ENCODE data around the gene CCR7. TPM values are rescaled to one million over a fixed set of nuclear protein-coding genes. Genes with fewer than 3 reads are reported as not detected.

Gene CCR7
- total RNA-seq, 1 experiment from 2014 or later, result 0.57 TPM

GRCh38 chr17:40605306-40605705 is 40.0 kb upstream of the CCR7 start:
- ATAC-seq (no peak), DNase-seq (ENCODE audit: low spot score) (no peak)
- Mint-ChIP-seq H3K4me3 (no peak overlapping the region), H3K9me3 (no peaks in the 10 kb centered on the region), H3K36me3 (no peaks in the 10 kb centered on the region), H3K27me3 (ENCODE audit: low read depth) (no peaks in the 10 kb centered on the region), H3K27ac (no peak overlapping the region), H3K4me1 (peaks cover 22% of the 10 kb centered on the region)
- CTCF ChIA-PET, result interaction anchor here (1.1 to 2.3 kb wide), 3 partner anchors 10 to 45 kb away, joined by 3 to 9 read pairs (median 5); no protein-coding TSS in a partner anchor
- no peak for TF ChIP-seq ZNF671 (CRISPR knock-in tag; IDR thresholded peaks at IDR 0.05)
- TF ChIP-seq SP1 (CRISPR knock-in tag; conservative IDR thresholded peaks at IDR 0.05), result no peak
- TF ChIP-seq GTF2I (CRISPR knock-in tag; conservative IDR thresholded peaks at IDR 0.05), result no peak
- no peak for TF ChIP-seq ZNF423 (CRISPR knock-in tag; IDR thresholded peaks at IDR 0.05)
- TF ChIP-seq, protein P1, sequence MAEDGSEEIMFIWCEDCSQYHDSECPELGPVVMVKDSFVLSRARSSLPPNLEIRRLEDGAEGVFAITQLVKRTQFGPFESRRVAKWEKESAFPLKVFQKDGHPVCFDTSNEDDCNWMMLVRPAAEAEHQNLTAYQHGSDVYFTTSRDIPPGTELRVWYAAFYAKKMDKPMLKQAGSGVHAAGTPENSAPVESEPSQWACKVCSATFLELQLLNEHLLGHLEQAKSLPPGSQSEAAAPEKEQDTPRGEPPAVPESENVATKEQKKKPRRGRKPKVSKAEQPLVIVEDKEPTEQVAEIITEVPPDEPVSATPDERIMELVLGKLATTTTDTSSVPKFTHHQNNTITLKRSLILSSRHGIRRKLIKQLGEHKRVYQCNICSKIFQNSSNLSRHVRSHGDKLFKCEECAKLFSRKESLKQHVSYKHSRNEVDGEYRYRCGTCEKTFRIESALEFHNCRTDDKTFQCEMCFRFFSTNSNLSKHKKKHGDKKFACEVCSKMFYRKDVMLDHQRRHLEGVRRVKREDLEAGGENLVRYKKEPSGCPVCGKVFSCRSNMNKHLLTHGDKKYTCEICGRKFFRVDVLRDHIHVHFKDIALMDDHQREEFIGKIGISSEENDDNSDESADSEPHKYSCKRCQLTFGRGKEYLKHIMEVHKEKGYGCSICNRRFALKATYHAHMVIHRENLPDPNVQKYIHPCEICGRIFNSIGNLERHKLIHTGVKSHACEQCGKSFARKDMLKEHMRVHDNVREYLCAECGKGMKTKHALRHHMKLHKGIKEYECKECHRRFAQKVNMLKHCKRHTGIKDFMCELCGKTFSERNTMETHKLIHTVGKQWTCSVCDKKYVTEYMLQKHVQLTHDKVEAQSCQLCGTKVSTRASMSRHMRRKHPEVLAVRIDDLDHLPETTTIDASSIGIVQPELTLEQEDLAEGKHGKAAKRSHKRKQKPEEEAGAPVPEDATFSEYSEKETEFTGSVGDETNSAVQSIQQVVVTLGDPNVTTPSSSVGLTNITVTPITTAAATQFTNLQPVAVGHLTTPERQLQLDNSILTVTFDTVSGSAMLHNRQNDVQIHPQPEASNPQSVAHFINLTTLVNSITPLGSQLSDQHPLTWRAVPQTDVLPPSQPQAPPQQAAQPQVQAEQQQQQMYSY (CRISPR knock-in tag; IDR thresholded peaks at IDR 0.05), result no peak
- no peak for TF ChIP-seq ZNF396 (CRISPR knock-in tag; IDR thresholded peaks at IDR 0.05; ENCODE audit: borderline replicate concordance)
- TF ChIP-seq NFATC4 (CRISPR knock-in tag; IDR thresholded peaks at IDR 0.05), result no peak
- no peak for TF ChIP-seq RELA (CRISPR knock-in tag; IDR thresholded peaks at IDR 0.05; ENCODE audit: borderline replicate concordance)
- POLR2A ChIA-PET, result no interaction called here

- ATAC-seq (no peak), DNase-seq (ENCODE audit: low spot score) (no peak)
- H3K27ac Mint-ChIP-seq, result no peak overlapping the region
- no peaks in the 10 kb centered on the region for H3K9me3 Mint-ChIP-seq
- ChIA-PET CTCF (interaction anchor here (1.1 to 2.3 kb wide), 4 partner anchors 11 to 45 kb away, joined by 3 to 9 read pairs (median 4); no protein-coding TSS in a partner anchor), POLR2A (no interaction called here)
- H3K27me3 Mint-ChIP-seq (ENCODE audit: low read depth), result no peaks in the 10 kb centered on the region
- H3K4me1 Mint-ChIP-seq, result peaks cover 22% of the 10 kb centered on the region
- no peak overlapping the region for H3K4me3 Mint-ChIP-seq
- H3K36me3 Mint-ChIP-seq, result no peaks in the 10 kb centered on the region
- TF ChIP-seq, protein P2, sequence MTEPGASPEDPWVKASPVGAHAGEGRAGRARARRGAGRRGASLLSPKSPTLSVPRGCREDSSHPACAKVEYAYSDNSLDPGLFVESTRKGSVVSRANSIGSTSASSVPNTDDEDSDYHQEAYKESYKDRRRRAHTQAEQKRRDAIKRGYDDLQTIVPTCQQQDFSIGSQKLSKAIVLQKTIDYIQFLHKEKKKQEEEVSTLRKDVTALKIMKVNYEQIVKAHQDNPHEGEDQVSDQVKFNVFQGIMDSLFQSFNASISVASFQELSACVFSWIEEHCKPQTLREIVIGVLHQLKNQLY (CRISPR knock-in tag; IDR thresholded peaks at IDR 0.05), result no peak
- TF ChIP-seq CREM (CRISPR knock-in tag; IDR thresholded peaks at IDR 0.05) (no peak), E2F4 (CRISPR knock-in tag; IDR thresholded peaks at IDR 0.05; ENCODE audit: borderline replicate concordance, low read depth) (no peak), ZNF317 (CRISPR knock-in tag; IDR thresholded peaks at IDR 0.05; ENCODE audit: borderline replicate concordance, low read depth) (no peak)
Observed at GRCh38 chr17:40604327-40605080, 39.2 kb upstream of the CCR7 start.

GRCh38 chr17:40602445-40603443 is 37.5 kb upstream of the CCR7 start:
- H3K4me3 Mint-ChIP-seq, result no peak overlapping the region
- H3K4me1 Mint-ChIP-seq, result peaks cover 17% of the 10 kb centered on the region
- ChIA-PET CTCF (no interaction called here), POLR2A (no interaction called here)
- DNase-seq (ENCODE audit: low spot score), result no peak
- no peaks in the 10 kb centered on the region for H3K36me3 Mint-ChIP-seq
- no peaks in the 10 kb centered on the region for H3K27me3 Mint-ChIP-seq (ENCODE audit: low read depth)
- no peak for ATAC-seq
- H3K27ac Mint-ChIP-seq, result no peak overlapping the region
- H3K9me3 Mint-ChIP-seq, result no peaks in the 10 kb centered on the region
- no peak for TF ChIP-seq CBFB (CRISPR knock-in tag; IDR thresholded peaks at IDR 0.05; ENCODE audit: low read depth)
- no peak for TF ChIP-seq E2F4 (CRISPR knock-in tag; IDR thresholded peaks at IDR 0.05; ENCODE audit: borderline replicate concordance, low read depth)
- TF ChIP-seq ZNF232 (CRISPR knock-in tag; IDR thresholded peaks at IDR 0.05), result no peak
- TF ChIP-seq ZNF121 (CRISPR knock-in tag; IDR thresholded peaks at IDR 0.05), result no peak
- TF ChIP-seq ZNF138 (CRISPR knock-in tag; conservative IDR thresholded peaks at IDR 0.05), result no peak
- no peak for TF ChIP-seq IRF2 (CRISPR knock-in tag; IDR thresholded peaks at IDR 0.05; ENCODE audit: borderline replicate concordance, low read depth)
- no peak for TF ChIP-seq ZNF532 (CRISPR knock-in tag; IDR thresholded peaks at IDR 0.05; ENCODE audit: borderline replicate concordance)
- no peak for TF ChIP-seq NR2C2 (CRISPR knock-in tag; IDR thresholded peaks at IDR 0.05)
